Measurements from ENCODE around the gene GNG10. TPM values are rescaled to one million over a fixed set of nuclear protein-coding genes. Genes with fewer than 3 reads are reported as not detected.

Gene GNG10
- total RNA-seq, 6 experiments from 2014 or later, result 8.1 to 23.8 (median 14.0) TPM

- intact Hi-C loops (cut with DNase I), result no loop called here
- Histone ChIP-seq H3K4me3 (no peak overlapping the region), H3K27me3 (no peaks in the 10 kb centered on the region), H3K4me1 (peaks cover 0 to 9% (median 3%) of the 10 kb centered on the region in 4 donors), H3K9me3 (no peaks in the 10 kb centered on the region), H3K36me3 (peaks cover 0 to 4% (median 0%) of the 10 kb centered on the region in 4 donors), H3K27ac (no peak overlapping the region)
- TF ChIP-seq CTCF (IDR thresholded peaks at IDR 0.05) (no peak), POLR2A (IDR thresholded peaks at IDR 0.05) (no peak)
- 94% methylated on average over 2 of the region's 2 CpGs for WGBS (ENCODE audit: insufficient coverage, low coverage, low lambda C conversion rate, missing lambda C conversion rate)
- ATAC-seq, result no peak
- DNase-seq, result no peak
Measured at GRCh38 chr9:111674319-111674718, 12.9 kb downstream of the GNG10 start.

GRCh38 chr9:111676116-111676515 lies 14.7 kb downstream of the GNG10 start:
- intact Hi-C loops (cut with DNase I), result no loop called here
- peaks cover 0 to 9% (median 3%) of the 10 kb centered on the region in 4 donors for H3K4me1 ChIP-seq
- ATAC-seq, result no peak
- no peak overlapping the region for H3K27ac ChIP-seq
- H3K9me3 ChIP-seq, result no peaks in the 10 kb centered on the region
- DNase-seq, result no peak
- no peak overlapping the region for H3K4me3 ChIP-seq
- H3K27me3 ChIP-seq, result no peaks in the 10 kb centered on the region
- 96% methylated on average over 3 of the region's 3 CpGs for WGBS (ENCODE audit: insufficient coverage, low coverage, low lambda C conversion rate, missing lambda C conversion rate)
- no peaks in the 10 kb centered on the region for H3K36me3 ChIP-seq
- no peak for TF ChIP-seq CTCF (IDR thresholded peaks at IDR 0.05)
- no peak for TF ChIP-seq POLR2A (IDR thresholded peaks at IDR 0.05)

GRCh38 chr9:111678293-111678692 lies 16.9 kb downstream of the GNG10 start:
- Histone ChIP-seq H3K27me3 (no peaks in the 10 kb centered on the region), H3K4me3 (no peak overlapping the region), H3K9me3 (no peaks in the 10 kb centered on the region), H3K27ac (peak overlapping the region in 2 of 3 donors; percentile 74 to 91), H3K36me3 (no peaks in the 10 kb centered on the region), H3K4me1 (peaks cover 0 to 9% (median 3%) of the 10 kb centered on the region in 4 donors)
- ATAC-seq, result peak; percentile 99 to 100 (median 100)
- DNase-seq, result peak; percentile 67 to 89 (median 86)
- TF ChIP-seq CTCF (IDR thresholded peaks at IDR 0.05), result no peak
- TF ChIP-seq POLR2A (IDR thresholded peaks at IDR 0.05), result no peak
- WGBS (ENCODE audit: insufficient coverage, low coverage, low lambda C conversion rate, missing lambda C conversion rate), result 44% methylated on average over 4 of the region's 5 CpGs
- intact Hi-C loops (cut with DNase I), result no loop called here

GRCh38 chr9:111679199-111679598 lies 17.8 kb downstream of the GNG10 start:
- H3K36me3 ChIP-seq, result no peaks in the 10 kb centered on the region
- H3K4me1 ChIP-seq, result peaks cover 0 to 9% (median 3%) of the 10 kb centered on the region in 4 donors
- no peaks in the 10 kb centered on the region for H3K27me3 ChIP-seq
- intact Hi-C loops (cut with DNase I), result no loop called here
- no peak overlapping the region for H3K4me3 ChIP-seq
- no peaks in the 10 kb centered on the region for H3K9me3 ChIP-seq
- DNase-seq (no peak), ATAC-seq (no peak)
- WGBS (ENCODE audit: insufficient coverage, low coverage, low lambda C conversion rate, missing lambda C conversion rate), result 95% methylated on average over 5 of the region's 6 CpGs
- TF ChIP-seq CTCF (IDR thresholded peaks at IDR 0.05) (no peak), POLR2A (IDR thresholded peaks at IDR 0.05) (no peak)
- H3K27ac ChIP-seq, result peak overlapping the region in 1 of 3 donors; percentile 91

GRCh38 chr9:111683392-111683791 lies 22.0 kb downstream of the GNG10 start:
- H3K36me3 ChIP-seq, result no peaks in the 10 kb centered on the region
- no peak overlapping the region for H3K4me3 ChIP-seq
- H3K4me1 ChIP-seq, result peaks cover 0 to 5% (median 2%) of the 10 kb centered on the region in 4 donors
- DNase-seq, result peak in 1 of 3 donors; percentile 55
- TF ChIP-seq POLR2A (IDR thresholded peaks at IDR 0.05) (no peak), CTCF (IDR thresholded peaks at IDR 0.05) (no peak)
- H3K27me3 ChIP-seq, result no peaks in the 10 kb centered on the region
- peak overlapping the region in 1 of 3 donors; percentile 65 for H3K27ac ChIP-seq
- peaks cover 0 to 2% (median 0%) of the 10 kb centered on the region in 4 donors for H3K9me3 ChIP-seq
- ATAC-seq, result peak in 3 of 4 donors; percentile 47 to 90 (median 49)
- WGBS (ENCODE audit: insufficient coverage, low coverage, low lambda C conversion rate, missing lambda C conversion rate), result 67% methylated on average over 1 of the region's 1 CpG
- intact Hi-C loops (cut with DNase I), result no loop called here

All from right lobe of liver (tissue), 6 donors.